Measurements from ENCODE around the gene CXXC1.

Gene CXXC1

DNA sequence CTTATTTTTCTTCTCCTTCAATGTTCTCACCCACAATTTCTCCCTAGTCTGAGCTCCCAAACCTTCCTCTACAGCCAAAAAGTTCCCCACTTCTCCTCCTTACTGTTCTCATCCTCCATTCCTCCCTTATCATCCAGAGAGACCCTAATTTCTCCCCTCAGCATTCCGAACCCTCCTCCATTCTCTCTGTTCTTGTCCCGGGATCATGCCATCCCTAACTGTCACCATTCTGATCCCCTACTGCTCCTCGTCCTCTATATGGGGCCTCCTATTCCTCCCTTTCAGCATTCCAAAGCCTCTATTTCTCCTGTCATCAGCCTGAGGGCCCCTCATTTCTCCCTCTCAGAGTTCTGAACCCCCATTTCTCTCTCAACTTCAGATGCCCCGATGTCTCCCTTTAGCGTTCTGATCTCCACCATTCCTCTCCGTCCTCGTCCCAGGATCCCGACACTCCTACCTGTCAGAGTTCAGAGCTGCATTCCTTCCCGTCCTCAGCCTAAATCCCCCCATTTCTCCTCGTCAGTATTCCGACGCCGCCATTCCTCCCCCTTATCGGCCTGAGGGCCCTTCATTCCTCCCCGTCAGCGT, 6.7 kb downstream of the CXXC1 start:
- no peaks in the 10 kb centered on the region for H3K27me3 ChIP-seq (ENCODE audit: insufficient read depth, low read depth, severe bottlenecking)
- no peaks in the 10 kb centered on the region for H3K9me3 ChIP-seq (ENCODE audit: severe bottlenecking)
- no peak for DNase-seq
- peaks cover 77% of the 10 kb centered on the region for H3K36me3 ChIP-seq
- TF ChIP-seq CTCF (IDR thresholded peaks at IDR 0.05; ENCODE audit: low read depth, low read length), result no peak
- H3K27ac ChIP-seq, result peak overlapping the region; percentile 82
- H3K4me3 ChIP-seq (ENCODE audit: low read depth, low read length), result peak overlapping the region; percentile 79

GRCh38 chr18:50279752-50280151, 7.7 kb downstream of the CXXC1 start:
- no peak for DNase-seq
- Histone ChIP-seq H3K27ac (no peak overlapping the region), H3K4me3 (ENCODE audit: low read depth, low read length) (no peak overlapping the region), H3K27me3 (ENCODE audit: insufficient read depth, low read depth, severe bottlenecking) (no peaks in the 10 kb centered on the region), H3K36me3 (peaks cover 77% of the 10 kb centered on the region), H3K9me3 (ENCODE audit: severe bottlenecking) (no peaks in the 10 kb centered on the region)
- TF ChIP-seq CTCF (IDR thresholded peaks at IDR 0.05; ENCODE audit: low read depth, low read length), result no peak

GRCh38 chr18:50277942-50278341, 9.6 kb downstream of the CXXC1 start:
- no peak for DNase-seq
- H3K27me3 ChIP-seq (ENCODE audit: insufficient read depth, low read depth, severe bottlenecking), result no peaks in the 10 kb centered on the region
- no peak overlapping the region for H3K27ac ChIP-seq
- no peak for TF ChIP-seq CTCF (IDR thresholded peaks at IDR 0.05; ENCODE audit: low read depth, low read length)
- peaks cover 77% of the 10 kb centered on the region for H3K36me3 ChIP-seq
- H3K4me3 ChIP-seq (ENCODE audit: low read depth, low read length), result no peak overlapping the region
- H3K9me3 ChIP-seq (ENCODE audit: severe bottlenecking), result no peaks in the 10 kb centered on the region

GRCh38 chr18:50276452-50276851, 11.0 kb downstream of the CXXC1 start:
- Histone ChIP-seq H3K9me3 (ENCODE audit: severe bottlenecking) (no peaks in the 10 kb centered on the region), H3K4me3 (ENCODE audit: low read depth, low read length) (no peak overlapping the region), H3K27ac (no peak overlapping the region), H3K36me3 (peaks cover 80% of the 10 kb centered on the region), H3K27me3 (ENCODE audit: insufficient read depth, low read depth, severe bottlenecking) (no peaks in the 10 kb centered on the region)
- TF ChIP-seq CTCF (IDR thresholded peaks at IDR 0.05; ENCODE audit: low read depth, low read length), result no peak
- no peak for DNase-seq

- Histone ChIP-seq H3K9me3 (ENCODE audit: severe bottlenecking) (no peaks in the 10 kb centered on the region), H3K27me3 (ENCODE audit: insufficient read depth, low read depth, severe bottlenecking) (no peaks in the 10 kb centered on the region), H3K36me3 (peaks cover 84% of the 10 kb centered on the region), H3K4me3 (ENCODE audit: low read depth, low read length) (no peak overlapping the region), H3K27ac (no peak overlapping the region)
- TF ChIP-seq CTCF (IDR thresholded peaks at IDR 0.05; ENCODE audit: low read depth, low read length), result no peak
- no peak for DNase-seq
Measured at GRCh38 chr18:50275503-50276036, 11.9 kb downstream of the CXXC1 start.

DNA sequence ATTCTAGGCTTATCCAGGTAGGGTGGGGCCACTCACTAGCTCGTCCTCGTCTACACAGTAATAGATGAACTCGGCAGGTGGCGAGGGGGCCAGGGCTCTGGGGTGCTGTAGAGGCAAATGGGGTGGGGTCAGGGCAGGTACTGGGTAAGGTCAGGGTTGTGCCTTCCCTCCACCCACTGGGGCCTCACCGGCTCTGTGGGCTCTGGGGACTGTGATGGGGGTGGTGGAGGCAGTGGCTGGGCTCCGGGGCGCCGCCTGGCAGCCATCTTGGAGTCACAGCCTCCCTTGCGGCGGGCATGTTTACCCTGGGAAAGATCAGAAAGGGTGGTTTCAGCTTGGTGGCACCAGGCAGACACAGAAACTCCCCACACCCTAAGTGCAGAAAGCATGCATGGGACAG, 12.6 kb downstream of the CXXC1 start:
- no peak for DNase-seq
- H3K27me3 ChIP-seq (ENCODE audit: insufficient read depth, low read depth, severe bottlenecking), result no peaks in the 10 kb centered on the region
- no peaks in the 10 kb centered on the region for H3K9me3 ChIP-seq (ENCODE audit: severe bottlenecking)
- peaks cover 90% of the 10 kb centered on the region for H3K36me3 ChIP-seq
- no peak overlapping the region for H3K27ac ChIP-seq
- no peak overlapping the region for H3K4me3 ChIP-seq (ENCODE audit: low read depth, low read length)
- no peak for TF ChIP-seq CTCF (IDR thresholded peaks at IDR 0.05; ENCODE audit: low read depth, low read length)

All from WERI-Rb-1 (cell line).